Gastroesophageal sphincter (tissue), 4 donors: ENCODE measurements around the gene VPS11. TPM values are rescaled to one million over a fixed set of nuclear protein-coding genes. Genes with fewer than 3 reads are reported as not detected.
A peak's percentile ranks its signal among the peaks of the same experiment; 100 is the strongest.

Experiments used
- ATAC-seq: fragments of 150-250 bp; one replicate; pipeline ENCODE4 v1.9.1; 2016; ENCODE audit warnings: mild to moderate bottlenecking, moderate library complexity
- H3K27ac ChIP-seq, 4 donors: fragments of 200-600 bp; sonication (generic) in 3 of 4; 1 replicate in 3 of 4; 2 replicates in 1 of 4; pipeline ENCODE4 v1.5.1; 2016 to 2019
- H3K27me3 ChIP-seq: fragments of 200-600 bp; sonication (generic); one replicate; pipeline ENCODE4 v1.5.1; 2019
- H3K36me3 ChIP-seq, 2 donors: fragments of 200-600 bp; sonication (generic); one replicate each; pipeline ENCODE4 v1.5.1; 2019; ENCODE audit warnings: control low read depth in 1 of 2
- H3K4me1 ChIP-seq, 3 donors: fragments of 200-600 bp; sonication (generic); 1 replicate in 2 of 3; 2 replicates in 1 of 3; pipeline ENCODE4 v1.5.1; 2016 to 2019; ENCODE audit warnings: control low read depth in 2 of 3
- H3K4me3 ChIP-seq, 2 donors: fragments of 200-600 bp; sonication (generic); one replicate each; pipeline ENCODE4 v1.5.1; 2019; ENCODE audit warnings: mild to moderate bottlenecking in 1 of 2, moderate library complexity in 1 of 2
- H3K9me3 ChIP-seq, 3 donors: fragments of 200-600 bp; sonication (generic); one replicate each; pipeline ENCODE4 v1.5.1; 2017 to 2019; ENCODE audit warnings: control low read depth in 2 of 3
- EP300 ChIP-seq: sonication (generic); formaldehyde crosslinking; IDR thresholded peaks from one replicate; pipeline ENCODE4 v1.6.1; 2017; ENCODE audit warnings: antibody characterized with exemption, mild to moderate bottlenecking
- POLR2A ChIP-seq, 2 donors: fragments of 450-650 bp; IDR thresholded peaks; one replicate each; pipeline ENCODE4 v1.6.1; 2017; ENCODE audit warnings: antibody characterized with exemption in 2 of 2, mild to moderate bottlenecking in 2 of 2, moderate library complexity in 1 of 2
- POLR2AphosphoS5 ChIP-seq: sonication (generic); formaldehyde crosslinking; IDR thresholded peaks from one replicate; pipeline ENCODE4 v1.6.1; 2017; ENCODE audit warnings: antibody characterized with exemption
- WGBS, 2 donors: methylation state at CpG; one replicate each; pipeline ENCODE4 v1.1.5; 2018; ENCODE audit warnings: low coverage in 1 of 2; 5-methylcytosine and 5-hydroxymethylcytosine counted together
- total RNA-seq, 4 donors: library from RNA; depleted of rRNA; stranded (reverse); fragments of >200 nt; gene quantifications; one replicate each; pipeline ENCODE4 v1.1.0, GENCODE V29; 2016
- TF ChIP-seq, protein P1 (sequence below), 4 experiments: fragments of 200-600 bp in 2 of 4; fragments of 450-650 bp in 2 of 4; sonication (generic) in 1 of 4; IDR thresholded peaks; one replicate each; pipeline ENCODE4 v1.5.1; 2017 to 2019; ENCODE audit warnings: antibody characterized with exemption in 4 of 4, mild to moderate bottlenecking in 2 of 4, moderate library complexity in 2 of 4

Gene VPS11
- total RNA-seq, 4 donors from 2014 or later: 23.9 to 45.6 (median 35.8) TPM

DNA sequence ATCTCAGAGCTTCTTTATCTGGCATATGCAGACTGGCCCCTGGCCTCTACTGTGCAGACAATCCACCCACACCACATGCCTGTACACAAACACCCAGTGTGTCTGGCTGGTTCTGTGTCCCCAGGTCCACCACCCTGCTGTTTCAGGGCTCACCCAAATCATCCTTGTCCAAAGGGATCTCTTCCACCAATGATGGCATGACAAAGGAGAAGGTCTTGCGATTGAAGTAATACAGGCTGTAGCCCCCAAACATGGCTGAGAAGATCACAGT, 38.6 kb upstream of the VPS11 start:
- Histone ChIP-seq H3K27me3 (no peaks in the 10 kb centered on the region), H3K4me1 (peaks cover 0 to 33% (median 9%) of the 10 kb centered on the region in 3 donors), H3K27ac (peak overlapping the region in 2 of 4 donors; percentile 83 to 87), H3K4me3 (no peak overlapping the region), H3K36me3 (peaks cover 0 to 43% of the 10 kb centered on the region in 2 donors), H3K9me3 (no peaks in the 10 kb centered on the region)
- WGBS, 2 donors: 100% methylated on average over 1 of the region's 1 CpG; no CpG with 5 or more reads in 1 of the 2 donors
- TF ChIP-seq POLR2A (IDR thresholded peaks at IDR 0.05) (no peak), POLR2AphosphoS5 (no peak), EP300 (no peak)
- TF ChIP-seq, protein P1, sequence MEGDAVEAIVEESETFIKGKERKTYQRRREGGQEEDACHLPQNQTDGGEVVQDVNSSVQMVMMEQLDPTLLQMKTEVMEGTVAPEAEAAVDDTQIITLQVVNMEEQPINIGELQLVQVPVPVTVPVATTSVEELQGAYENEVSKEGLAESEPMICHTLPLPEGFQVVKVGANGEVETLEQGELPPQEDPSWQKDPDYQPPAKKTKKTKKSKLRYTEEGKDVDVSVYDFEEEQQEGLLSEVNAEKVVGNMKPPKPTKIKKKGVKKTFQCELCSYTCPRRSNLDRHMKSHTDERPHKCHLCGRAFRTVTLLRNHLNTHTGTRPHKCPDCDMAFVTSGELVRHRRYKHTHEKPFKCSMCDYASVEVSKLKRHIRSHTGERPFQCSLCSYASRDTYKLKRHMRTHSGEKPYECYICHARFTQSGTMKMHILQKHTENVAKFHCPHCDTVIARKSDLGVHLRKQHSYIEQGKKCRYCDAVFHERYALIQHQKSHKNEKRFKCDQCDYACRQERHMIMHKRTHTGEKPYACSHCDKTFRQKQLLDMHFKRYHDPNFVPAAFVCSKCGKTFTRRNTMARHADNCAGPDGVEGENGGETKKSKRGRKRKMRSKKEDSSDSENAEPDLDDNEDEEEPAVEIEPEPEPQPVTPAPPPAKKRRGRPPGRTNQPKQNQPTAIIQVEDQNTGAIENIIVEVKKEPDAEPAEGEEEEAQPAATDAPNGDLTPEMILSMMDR (IDR thresholded peaks at IDR 0.05): no peak
- no peak for ATAC-seq

DNA sequence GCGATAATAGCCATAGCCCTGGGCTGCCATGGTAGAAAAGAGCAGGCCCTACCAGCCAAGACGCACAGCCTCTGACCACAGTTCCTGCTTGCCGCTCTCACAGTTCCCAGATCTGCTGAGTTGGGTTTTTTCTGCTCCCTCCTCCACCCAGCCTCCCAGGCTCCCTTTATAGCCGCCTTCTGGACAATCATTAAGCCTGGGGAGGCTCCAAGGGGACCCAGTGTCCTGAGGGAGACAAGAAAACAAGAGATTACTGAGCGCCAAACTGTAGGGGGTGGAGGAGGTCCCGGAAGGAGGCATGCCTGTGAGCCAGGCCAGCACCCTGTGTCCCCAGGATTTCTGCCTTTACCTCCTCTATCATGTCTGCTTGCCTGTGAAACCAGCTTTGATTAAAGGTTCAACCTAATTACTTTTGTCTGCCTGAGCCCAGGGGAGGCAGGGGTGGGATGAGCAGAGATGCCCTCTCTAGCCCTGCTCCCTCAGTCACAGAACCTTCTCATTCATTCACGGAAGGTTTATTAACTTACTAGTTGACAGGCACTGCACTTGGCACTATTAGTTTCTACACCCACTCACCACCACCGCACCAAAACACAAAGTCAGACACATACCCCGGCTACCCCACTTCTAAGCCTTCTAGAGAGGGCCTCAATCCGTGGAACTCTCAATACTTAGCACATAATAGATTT, 38.1 kb upstream of the VPS11 start:
- no peak for TF ChIP-seq EP300
- no peak for TF ChIP-seq POLR2A (IDR thresholded peaks at IDR 0.05)
- no peak for TF ChIP-seq POLR2AphosphoS5
- TF ChIP-seq, protein P1 (IDR thresholded peaks at IDR 0.05): no peak
- no peaks in the 10 kb centered on the region for H3K9me3 ChIP-seq
- peak overlapping the region in 3 of 4 donors; percentile 83 to 87 (median 86) for H3K27ac ChIP-seq
- 62 to 67% methylated on average over 6 to 10 of the region's 10 CpGs for WGBS, 2 donors
- no peak for ATAC-seq
- H3K36me3 ChIP-seq: peaks cover 0 to 38% of the 10 kb centered on the region in 2 donors
- H3K27me3 ChIP-seq: no peaks in the 10 kb centered on the region
- H3K4me1 ChIP-seq: peaks cover 0 to 28% (median 9%) of the 10 kb centered on the region in 3 donors
- peak overlapping the region in 1 of 2 donors; percentile 90 for H3K4me3 ChIP-seq

DNA sequence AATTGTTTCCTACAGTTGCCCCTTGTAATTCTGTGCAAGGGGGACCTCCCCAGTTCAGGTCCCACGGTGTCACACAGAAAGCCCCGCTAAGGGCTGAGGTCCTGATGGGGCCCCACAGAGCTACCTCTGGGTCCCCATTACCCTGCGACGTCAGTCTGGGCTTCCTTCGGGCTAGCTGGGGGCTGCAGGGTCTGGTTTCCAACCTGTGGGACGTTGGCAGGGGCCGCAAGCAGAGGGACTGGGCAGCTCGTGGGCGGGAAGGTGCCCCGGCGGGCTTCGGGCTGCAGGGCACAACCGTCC, 37.6 kb upstream of the VPS11 start:
- Histone ChIP-seq H3K27ac (peak overlapping the region in 3 of 4 donors; percentile 83 to 87 (median 86)), H3K36me3 (peaks cover 0 to 33% of the 10 kb centered on the region in 2 donors), H3K4me1 (peaks cover 0 to 23% (median 9%) of the 10 kb centered on the region in 3 donors), H3K4me3 (peak overlapping the region; percentile 74 to 90), H3K27me3 (no peaks in the 10 kb centered on the region), H3K9me3 (no peaks in the 10 kb centered on the region)
- WGBS, 2 donors: 5% methylated on average over 7 of the region's 13 CpGs; no CpG with 5 or more reads in 1 of the 2 donors
- no peak for ATAC-seq
- TF ChIP-seq, protein P1 (IDR thresholded peaks at IDR 0.05): no peak
- no peak for TF ChIP-seq POLR2AphosphoS5
- no peak for TF ChIP-seq POLR2A (IDR thresholded peaks at IDR 0.05)
- no peak for TF ChIP-seq EP300

DNA sequence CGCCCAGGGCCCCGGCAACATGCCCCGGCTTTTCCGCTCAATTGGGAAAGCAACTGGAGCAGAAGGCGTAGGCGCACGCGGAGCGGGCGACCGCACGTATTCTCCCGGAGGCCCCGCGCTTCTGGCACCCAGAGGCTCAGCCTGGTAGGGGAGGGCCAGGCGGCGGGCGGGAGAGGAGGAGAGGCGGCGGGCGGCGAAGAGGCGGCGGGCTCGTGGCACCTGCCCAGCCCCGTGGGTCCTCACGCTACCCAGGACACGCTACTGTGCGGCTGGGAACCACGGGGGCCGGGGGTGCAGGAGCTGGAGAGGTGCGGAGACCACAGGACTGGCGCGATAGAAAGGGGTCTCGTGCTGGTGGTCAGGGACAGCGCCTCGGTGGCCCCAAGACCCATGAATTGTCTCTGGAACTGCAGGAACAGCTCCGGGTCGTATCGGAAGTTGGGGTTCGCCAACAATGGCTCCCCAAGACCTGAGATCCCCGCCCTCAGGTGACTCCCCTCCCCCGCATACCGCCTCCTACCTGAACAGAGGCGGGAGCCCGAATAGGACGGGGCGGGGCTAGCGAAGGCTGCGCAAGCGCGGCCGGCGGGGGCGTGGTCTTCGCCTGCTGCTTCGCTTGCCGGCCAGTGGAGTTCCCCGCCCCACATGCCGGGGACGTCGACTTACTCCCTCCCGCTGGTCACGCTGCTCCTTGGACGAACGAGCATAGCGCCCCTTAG, 37.1 kb upstream of the VPS11 start, which contains the start of gene SLC37A4:
TSS of gene SLC37A4 (minus strand) at position 549 of the 719 bp plus-strand sequence.
- Histone ChIP-seq H3K4me3 (peak within 1 kb of the TSS; percentile 74 to 90), H3K27ac (peak within 1 kb of the TSS; percentile 19 to 87 (median 84)), H3K4me1 (peaks cover 0 to 19% (median 9%) of the 10 kb centered on the region in 3 donors), H3K36me3 (peaks cover 0 to 28% of the 10 kb centered on the region in 2 donors), H3K9me3 (no peaks in the 10 kb centered on the region), H3K27me3 (no peaks in the 10 kb centered on the region)
- ATAC-seq: peak; percentile 96
- TF ChIP-seq POLR2A (IDR thresholded peaks at IDR 0.05) (no peak), EP300 (no peak), POLR2AphosphoS5 (peak; percentile 48)
- TF ChIP-seq, protein P1 (IDR thresholded peaks at IDR 0.05): peak in 2 of 4 experiments; percentile 90 to 92
- WGBS, 2 donors: 0% methylated on average over 2 to 4 of the region's 67 CpGs
